ENCODE results near the gene DPM2. TPM values are rescaled to one million over a fixed set of nuclear protein-coding genes. Genes with fewer than 3 reads are reported as not detected.

DPM2 gene, protein sequence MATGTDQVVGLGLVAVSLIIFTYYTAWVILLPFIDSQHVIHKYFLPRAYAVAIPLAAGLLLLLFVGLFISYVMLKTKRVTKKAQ
- total RNA-seq (2022; extraction: Qiagen RNA extraction) = 35.2 to 42.8 TPM (median 42.5 TPM) in 5 replicates

DNA sequence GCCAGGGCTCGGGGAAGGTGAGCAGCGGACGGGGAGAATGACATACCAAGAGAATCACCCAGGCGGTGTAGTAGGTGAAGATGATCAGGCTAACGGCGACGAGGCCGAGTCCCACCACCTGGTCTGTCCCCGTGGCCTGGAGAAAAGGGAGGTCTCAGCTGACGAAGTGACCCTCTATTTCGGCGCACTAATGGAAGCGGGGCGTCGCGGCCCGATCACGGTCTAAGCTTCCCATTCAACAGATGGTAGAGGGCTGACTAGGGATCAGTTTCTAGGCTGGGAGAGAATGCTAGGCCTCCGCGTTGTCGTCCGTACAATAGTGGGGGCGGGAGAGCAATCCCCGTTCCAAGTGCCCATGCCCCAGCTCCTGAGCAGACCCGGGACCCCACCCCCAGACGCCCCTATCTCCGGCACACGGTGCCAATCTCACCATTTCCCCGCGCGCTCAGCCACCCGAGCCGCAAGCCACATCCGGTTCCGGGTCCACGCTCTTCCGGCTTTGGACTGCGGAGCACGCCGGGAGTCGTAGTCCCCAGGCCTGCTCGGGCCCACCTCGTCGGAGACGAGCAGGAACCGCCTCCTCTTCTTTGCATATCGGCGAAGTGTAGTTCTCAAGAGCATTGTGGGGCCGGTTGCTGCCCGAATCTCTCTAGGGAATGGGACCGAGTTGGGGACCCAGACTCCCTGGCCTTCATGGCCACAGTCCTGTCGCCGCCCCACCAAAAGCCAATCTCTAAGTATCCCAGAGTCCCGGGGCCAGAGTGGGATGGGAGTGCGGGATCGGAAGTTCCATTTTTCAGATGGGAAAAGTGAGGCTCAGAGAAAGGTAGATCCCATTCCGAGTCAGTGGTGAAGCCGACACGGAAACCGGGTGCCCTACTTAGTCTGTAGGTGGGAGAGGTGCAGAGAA, at the start of gene DPM2:
Gene DPM2 (minus strand): TSS at position 467 of the 910 bp plus-strand sequence. CDS start 34 bp downstream, at position 433.

DNA sequence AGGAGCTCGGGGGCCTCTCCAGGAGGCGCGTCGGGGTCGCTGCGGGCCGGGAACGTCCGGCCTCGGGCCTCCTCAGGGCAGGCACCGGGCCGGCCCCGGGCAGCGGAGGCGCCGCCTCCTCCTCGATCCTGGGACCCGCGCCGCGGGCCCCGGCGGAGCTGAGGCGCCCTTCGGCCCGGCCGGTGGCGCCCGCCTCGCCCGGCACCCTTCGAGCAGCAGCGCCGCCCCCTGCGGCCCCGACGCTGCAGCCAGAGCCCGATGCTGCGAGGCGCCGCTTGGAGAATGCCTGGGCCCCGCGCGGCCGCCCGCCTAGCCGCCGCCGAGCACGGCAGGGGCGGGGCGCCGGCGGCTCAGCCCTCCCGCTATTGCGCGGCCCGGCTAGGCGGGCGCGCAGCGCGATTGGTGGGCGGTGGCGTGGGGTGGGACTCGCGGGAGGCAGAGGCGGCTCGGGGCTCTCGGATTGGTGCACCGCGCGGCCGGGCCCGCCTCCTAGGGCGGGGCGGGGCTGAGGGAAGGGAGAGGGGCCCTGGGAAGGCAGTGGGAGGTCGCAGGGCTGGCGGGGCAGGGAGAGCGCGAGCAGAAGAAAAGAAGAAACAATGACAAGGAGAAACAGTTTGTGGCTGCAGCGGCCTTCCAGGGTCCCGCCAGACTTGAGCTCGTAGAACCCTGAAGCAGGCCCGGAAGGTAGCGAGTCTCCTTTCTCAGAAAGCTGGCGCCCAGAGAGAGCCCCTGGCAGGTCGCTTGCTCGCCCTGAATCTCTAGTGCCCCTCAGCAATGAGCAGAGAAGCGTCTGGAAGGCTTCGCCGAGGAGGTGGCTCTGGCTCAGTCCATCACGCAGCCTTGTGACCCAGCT, 43.3 kb upstream of the DPM2 start, which contains the start of gene EEIG1:
Gene EEIG1 (minus strand): TSS at position 284 of the 853 bp plus-strand sequence. CDS start 852 bp downstream, outside the sequence.

DNA sequence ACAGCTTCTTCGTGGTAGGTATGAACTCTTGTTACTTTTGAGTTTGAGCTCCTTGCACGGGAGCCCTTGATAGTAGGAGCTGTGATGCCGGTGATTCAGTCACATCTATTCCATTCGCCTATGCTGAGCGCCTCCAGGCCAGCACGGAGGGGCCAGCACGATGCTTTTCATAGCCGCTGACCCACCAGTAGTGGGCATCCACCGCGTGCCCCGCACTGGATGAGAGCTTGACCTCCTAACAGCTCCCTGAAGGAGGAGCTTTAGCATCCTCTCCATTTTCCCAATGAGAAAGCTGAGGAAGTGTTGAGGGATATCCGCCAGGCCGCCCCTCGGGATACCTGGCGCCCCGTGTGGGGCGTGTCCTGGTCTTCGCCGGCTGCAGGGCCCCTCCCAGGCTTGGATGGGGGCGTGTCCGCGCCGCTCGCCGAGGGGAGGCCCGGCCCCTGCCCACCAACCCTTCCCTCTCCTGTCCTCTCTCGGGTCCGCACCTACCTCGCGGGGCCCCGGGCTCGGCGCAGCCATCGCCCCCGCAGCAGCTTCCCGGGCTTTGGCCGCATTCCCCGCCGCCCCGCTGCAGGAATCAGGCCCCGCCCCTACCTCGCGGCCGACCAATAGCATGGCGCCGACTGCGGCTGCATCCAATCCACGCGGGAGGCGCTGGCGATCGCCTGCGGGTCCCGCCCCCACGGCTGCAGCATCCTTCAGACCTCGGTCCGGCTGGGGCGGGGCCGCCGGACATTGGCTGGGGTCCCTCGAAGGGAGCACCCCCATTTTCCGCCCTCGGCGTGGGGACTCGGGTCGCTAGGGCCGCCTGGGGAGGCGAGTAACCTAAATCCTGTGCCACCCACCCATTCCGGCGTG, 7.2 kb downstream of the DPM2 start, which contains the start of gene PIP5KL1:
Gene PIP5KL1 (minus strand): TSS at position 547 of the 861 bp plus-strand sequence. CDS start 25 bp downstream, at position 522.

DNA sequence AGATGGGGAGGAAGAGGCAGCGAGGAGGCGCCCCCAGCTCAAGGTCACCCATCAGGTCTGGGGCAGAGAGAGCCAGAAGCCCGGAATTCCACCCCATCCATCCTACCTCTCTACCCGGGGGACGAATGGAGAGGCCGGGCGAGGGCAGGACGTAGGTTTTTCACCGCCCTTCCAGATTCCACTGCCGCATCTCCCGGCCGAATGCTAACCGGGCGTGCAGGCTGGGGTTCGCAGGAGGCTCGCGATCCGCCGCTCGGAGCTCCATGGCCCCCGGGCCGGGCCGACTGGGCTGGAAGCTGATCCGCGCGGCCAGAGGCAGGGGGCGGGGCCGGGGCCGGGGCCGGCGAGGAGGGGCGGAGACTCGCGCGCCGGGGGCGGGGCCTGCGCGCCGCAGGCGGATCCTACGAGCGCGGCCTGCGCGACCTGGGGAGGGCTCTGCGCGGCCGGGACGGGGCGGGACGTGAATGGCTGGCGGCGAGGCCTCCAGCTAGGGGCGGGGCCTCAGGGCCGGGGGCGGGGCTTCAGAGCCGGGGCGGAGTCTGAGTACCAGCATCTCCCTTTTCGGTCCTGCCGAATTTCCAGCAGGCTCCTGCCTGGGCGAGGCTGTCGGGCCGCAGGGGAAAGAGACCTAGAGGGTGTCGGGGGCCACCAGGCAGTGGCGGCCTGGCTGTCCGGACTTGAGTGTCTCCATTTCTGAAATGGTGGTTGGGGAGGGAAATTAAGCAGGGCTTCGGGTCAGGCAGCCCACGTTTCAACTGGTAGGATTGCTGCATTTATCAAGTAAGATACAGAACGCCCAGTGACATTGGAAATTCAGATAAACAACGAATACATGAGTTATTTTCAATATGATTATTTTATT, 20.7 kb downstream of the DPM2 start, which contains the start of gene ST6GALNAC4:
Gene ST6GALNAC4 (minus strand): TSS at position 322 of the 862 bp plus-strand sequence. CDS start 622 bp downstream, outside the sequence.

DNA sequence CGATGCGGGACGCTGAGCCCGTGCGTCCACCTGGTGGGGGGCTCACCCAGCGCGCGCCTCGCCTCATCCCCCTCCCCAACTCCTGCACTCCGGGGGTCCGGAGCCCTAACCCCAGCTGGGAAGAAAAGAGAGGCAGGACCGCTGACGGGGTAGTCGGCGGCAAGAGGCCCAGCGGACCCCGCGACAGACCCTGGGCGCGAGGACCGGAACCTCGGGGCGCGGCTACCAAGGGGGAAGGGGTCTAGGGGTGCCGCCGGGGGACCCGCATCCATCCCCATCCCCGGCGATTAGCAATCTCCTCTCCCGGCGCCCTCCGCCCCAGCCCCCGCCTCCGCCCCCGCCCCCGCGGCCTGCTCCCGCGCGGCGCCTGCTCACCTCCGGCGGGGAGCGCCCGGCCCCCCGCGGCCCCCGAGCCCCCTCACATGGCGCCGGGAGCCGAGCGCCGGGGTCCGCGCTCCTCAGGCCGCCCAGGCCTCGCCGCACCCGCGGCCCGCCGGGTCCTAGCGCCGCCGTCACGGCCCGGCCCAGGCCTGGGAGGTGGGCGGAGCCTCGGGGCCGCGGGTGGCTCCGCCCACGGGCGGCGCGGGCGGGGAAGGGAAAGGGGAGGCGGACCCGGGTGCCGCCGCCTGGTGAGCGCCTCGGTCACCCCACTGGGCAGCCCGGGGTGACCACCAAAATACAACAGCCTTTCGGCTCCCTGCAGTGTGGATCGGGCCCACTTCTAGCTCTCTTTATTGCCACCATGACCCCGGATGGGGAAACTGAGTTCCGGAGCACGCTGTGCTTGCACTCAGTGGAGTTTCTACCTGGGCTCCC, 38.3 kb downstream of the DPM2 start, which contains the start of gene ST6GALNAC6:
Gene ST6GALNAC6 (minus strand): TSS at position 476 of the 816 bp plus-strand sequence. CDS start 1,622 bp downstream, outside the sequence.

Other genes starting within 250 kb of the DPM2 start
- 0.03 to 0.08 TPM (median 0.05 TPM) in 5 replicates for gene CFAP157, start 230.9 kb downstream of the DPM2 start, total RNA-seq (2022; extraction: Qiagen RNA extraction)
- 12.5 to 21.0 TPM (median 19.8 TPM) in 5 replicates for gene PTRH1, start 222.2 kb downstream of the DPM2 start, total RNA-seq (2022; extraction: Qiagen RNA extraction)
- 0.03 to 0.12 TPM (median 0.03 TPM) in 4 of 5 replicates, not detected in the other for gene TTC16, start 221.8 kb downstream of the DPM2 start, total RNA-seq (2022; extraction: Qiagen RNA extraction)
- gene TOR2A, start 202.6 kb downstream of the DPM2 start, total RNA-seq (2022; extraction: Qiagen RNA extraction) = 12.6 to 17.9 TPM (median 15.7 TPM) in 5 replicates
- 0.09 to 0.24 TPM (median 0.12 TPM) in 3 of 5 replicates, not detected in the others for gene SH2D3C, start 159.2 kb downstream of the DPM2 start, total RNA-seq (2022; extraction: Qiagen RNA extraction)
- gene CDK9, start 151.8 kb downstream of the DPM2 start, total RNA-seq (2022; extraction: Qiagen RNA extraction) = 42.8 to 54.4 TPM (median 45.7 TPM) in 5 replicates
- gene FPGS, start 135.0 kb downstream of the DPM2 start, total RNA-seq (2022; extraction: Qiagen RNA extraction) = 45.9 to 52.3 TPM (median 49.1 TPM) in 5 replicates
- gene ENG, start 83.2 kb downstream of the DPM2 start, total RNA-seq (2022; extraction: Qiagen RNA extraction) = 0.09 to 0.15 TPM (median 0.12 TPM) in 5 replicates
- 44.0 to 77.7 TPM (median 73.1 TPM) in 5 replicates for gene AK1, start 60.2 kb downstream of the DPM2 start, total RNA-seq (2022; extraction: Qiagen RNA extraction)
- gene ST6GALNAC6, start 38.3 kb downstream of the DPM2 start, total RNA-seq (2022; extraction: Qiagen RNA extraction) = 18.3 to 23.7 TPM (median 21.6 TPM) in 5 replicates
- 13.9 to 17.2 TPM (median 16.3 TPM) in 5 replicates for gene ST6GALNAC4, start 20.8 kb downstream of the DPM2 start, total RNA-seq (2022; extraction: Qiagen RNA extraction)
- gene PIP5KL1, start 7.1 kb downstream of the DPM2 start, total RNA-seq (2022; extraction: Qiagen RNA extraction) = 1.5 to 2.1 TPM (median 1.6 TPM) in 5 replicates
- gene EEIG1, start 43.1 kb upstream of the DPM2 start, total RNA-seq (2022; extraction: Qiagen RNA extraction) = 41.9 to 56.2 TPM (median 44.3 TPM) in 5 replicates
- 5.6 to 7.4 TPM (median 7.2 TPM) in 5 replicates for gene NAIF1, start 129.5 kb upstream of the DPM2 start, total RNA-seq (2022; extraction: Qiagen RNA extraction)
- gene SLC25A25, start 130.4 kb upstream of the DPM2 start, total RNA-seq (2022; extraction: Qiagen RNA extraction) = 7.2 to 8.4 TPM (median 8.0 TPM) in 5 replicates
- gene PTGES2, start 189.9 kb upstream of the DPM2 start, total RNA-seq (2022; extraction: Qiagen RNA extraction) = 70.5 to 93.8 TPM (median 86.8 TPM) in 5 replicates
- gene LCN2, start 211.6 kb upstream of the DPM2 start, total RNA-seq (2022; extraction: Qiagen RNA extraction) = 2.8 to 5.4 TPM (median 3.3 TPM) in 5 replicates
- 34.6 to 71.9 TPM (median 63.7 TPM) in 5 replicates for gene BBLN, start 222.4 kb upstream of the DPM2 start, total RNA-seq (2022; extraction: Qiagen RNA extraction)

All from A549 treated with Hydrocortisone at 1 μM for 4 hours (cell line).